ENCODE data around the gene DLG2. TPM values are rescaled to one million over a fixed set of nuclear protein-coding genes. Genes with fewer than 3 reads are reported as not detected.

Gene DLG2
- total RNA-seq, 1 experiment from 2014 or later: 12.1 TPM

GRCh38 chr11:84564180-84564866 is 1062.8 kb downstream of the DLG2 start:
- no peaks in the 10 kb centered on the region for H3K9me3 ChIP-seq (replicated peaks)
- no peaks in the 10 kb centered on the region for H3K4me1 ChIP-seq
- H3K27me3 ChIP-seq: no peaks in the 10 kb centered on the region
- DNase-seq: peak; percentile 25 to 70
- H3K4me3 ChIP-seq: no peak overlapping the region
- H3K36me3 ChIP-seq: no peaks in the 10 kb centered on the region
- no peak overlapping the region for H3K27ac ChIP-seq

DNA sequence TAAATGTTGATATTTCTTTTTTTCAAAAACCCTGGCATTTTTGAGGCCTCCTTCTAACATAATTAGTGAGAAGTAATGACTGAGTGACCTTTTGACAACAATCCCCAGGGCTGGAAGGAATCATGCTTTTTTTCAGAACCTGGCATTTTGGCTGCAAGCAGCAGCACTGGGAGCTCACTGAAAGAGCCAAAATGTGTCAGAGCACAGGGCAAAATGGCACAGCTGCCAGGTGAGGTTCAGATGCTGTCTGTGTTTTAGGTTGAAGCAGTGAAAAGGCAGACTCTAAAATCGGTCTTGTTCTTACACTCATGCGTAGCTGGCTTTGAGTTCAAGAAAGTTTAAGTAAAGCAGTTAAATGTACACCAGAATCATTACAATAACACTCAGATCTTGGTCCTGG is 1063.8 kb downstream of the DLG2 start:
- Histone ChIP-seq H3K27me3 (no peaks in the 10 kb centered on the region), H3K36me3 (no peaks in the 10 kb centered on the region), H3K9me3 (replicated peaks) (no peaks in the 10 kb centered on the region), H3K4me1 (no peaks in the 10 kb centered on the region), H3K4me3 (no peak overlapping the region), H3K27ac (no peak overlapping the region)
- no peak for DNase-seq

DNA sequence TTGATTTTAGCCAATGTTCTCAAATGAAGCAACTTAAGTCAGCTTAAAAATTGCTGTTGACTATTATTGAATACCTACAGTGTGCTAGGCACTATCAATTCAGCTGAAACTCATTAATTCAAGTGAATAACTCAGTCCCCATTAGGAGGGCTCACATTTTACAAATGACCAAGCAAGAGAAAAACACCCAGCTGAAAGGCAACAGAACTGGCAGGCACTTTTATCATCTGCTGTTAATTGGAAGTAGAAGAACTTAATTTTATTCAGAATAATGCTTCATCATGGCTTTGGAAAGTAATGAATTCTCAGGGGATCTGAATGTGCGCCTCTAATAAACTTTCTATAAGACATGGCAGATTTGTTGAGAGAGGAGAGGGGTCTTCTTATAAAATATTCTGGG is 1066.9 kb downstream of the DLG2 start:
- no peaks in the 10 kb centered on the region for H3K27me3 ChIP-seq
- no peaks in the 10 kb centered on the region for H3K4me1 ChIP-seq
- DNase-seq: no peak
- H3K36me3 ChIP-seq: no peaks in the 10 kb centered on the region
- no peak overlapping the region for H3K27ac ChIP-seq
- no peak overlapping the region for H3K4me3 ChIP-seq
- H3K9me3 ChIP-seq (replicated peaks): no peaks in the 10 kb centered on the region

- Histone ChIP-seq H3K27ac (no peak overlapping the region), H3K4me3 (no peak overlapping the region), H3K36me3 (no peaks in the 10 kb centered on the region), H3K4me1 (no peaks in the 10 kb centered on the region), H3K9me3 (replicated peaks) (no peaks in the 10 kb centered on the region), H3K27me3 (no peaks in the 10 kb centered on the region)
- peak; percentile 44 to 78 for DNase-seq
Observed at GRCh38 chr11:84558085-84558905, 1068.8 kb downstream of the DLG2 start.

DNA sequence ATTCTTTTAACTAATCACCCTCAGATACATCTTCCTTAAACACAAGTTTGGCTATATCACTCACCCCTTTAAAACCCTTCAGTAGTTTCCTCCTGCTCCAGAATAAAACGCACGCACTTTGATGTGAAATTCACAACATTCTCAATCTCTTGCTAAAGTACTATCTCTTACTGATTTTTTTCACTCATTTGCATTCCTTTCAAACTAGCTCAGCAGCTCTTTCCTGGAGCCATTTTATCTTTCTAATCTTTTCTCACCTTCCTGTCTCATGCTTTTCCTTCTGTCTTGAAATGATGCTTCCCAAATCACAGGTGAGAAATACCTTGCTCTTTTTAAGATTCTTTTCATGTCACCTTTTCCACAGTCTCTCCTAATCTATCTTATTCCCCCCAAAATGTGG is 1074.4 kb downstream of the DLG2 start:
- no peak for DNase-seq
- H3K4me3 ChIP-seq: no peak overlapping the region

DNA sequence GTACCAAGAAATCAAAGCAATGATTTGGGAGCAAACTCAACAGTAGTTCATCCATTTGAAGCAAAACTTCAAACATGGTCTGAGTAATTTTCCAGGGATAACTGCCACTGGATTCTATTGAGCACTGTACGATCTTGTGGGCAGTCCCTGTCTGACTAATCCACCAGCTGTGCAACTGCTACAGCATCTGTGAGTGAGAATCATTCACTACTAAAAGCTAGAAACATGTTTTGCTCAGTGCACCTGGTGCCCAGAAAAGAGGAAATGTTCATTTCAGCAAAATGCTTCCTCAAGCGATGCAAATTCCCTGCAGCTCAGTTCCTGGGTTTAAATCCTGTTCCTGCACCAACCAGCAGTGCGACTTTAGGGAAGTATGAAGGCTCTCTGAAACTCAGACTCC is 1077.9 kb downstream of the DLG2 start:
- Histone ChIP-seq H3K36me3 (no peaks in the 10 kb centered on the region), H3K4me3 (no peak overlapping the region), H3K9me3 (replicated peaks) (no peaks in the 10 kb centered on the region), H3K27me3 (no peaks in the 10 kb centered on the region), H3K27ac (no peak overlapping the region), H3K4me1 (peaks cover 14% of the 10 kb centered on the region)
- DNase-seq: peak; percentile 26 to 70

More for the DNA sequence above, 1074.4 kb downstream of the DLG2 start:
- peaks cover 14% of the 10 kb centered on the region for H3K4me1 ChIP-seq
- no peaks in the 10 kb centered on the region for H3K27me3 ChIP-seq
- no peaks in the 10 kb centered on the region for H3K36me3 ChIP-seq
- no peaks in the 10 kb centered on the region for H3K9me3 ChIP-seq (replicated peaks)
- H3K27ac ChIP-seq: no peak overlapping the region

GRCh38 chr11:84544566-84544965 is 1082.6 kb downstream of the DLG2 start:
- H3K36me3 ChIP-seq: no peaks in the 10 kb centered on the region
- peaks cover 14% of the 10 kb centered on the region for H3K4me1 ChIP-seq
- DNase-seq: no peak
- H3K4me3 ChIP-seq: no peak overlapping the region
- no peaks in the 10 kb centered on the region for H3K27me3 ChIP-seq
- no peak overlapping the region for H3K27ac ChIP-seq
- peaks cover 4% of the 10 kb centered on the region; the same call in 1 of the 2 replicates for H3K9me3 ChIP-seq (replicated peaks)

- Histone ChIP-seq H3K4me1 (peaks cover 4% of the 10 kb centered on the region; the same call in 1 of the 2 replicates), H3K36me3 (no peaks in the 10 kb centered on the region), H3K4me3 (no peak overlapping the region), H3K9me3 (replicated peaks) (peaks cover 4% of the 10 kb centered on the region; the same call in 1 of the 2 replicates), H3K27ac (no peak overlapping the region), H3K27me3 (no peaks in the 10 kb centered on the region)
- DNase-seq: peak; percentile 13 to 41
Observed at GRCh38 chr11:84543367-84544159, 1083.6 kb downstream of the DLG2 start.

DNA sequence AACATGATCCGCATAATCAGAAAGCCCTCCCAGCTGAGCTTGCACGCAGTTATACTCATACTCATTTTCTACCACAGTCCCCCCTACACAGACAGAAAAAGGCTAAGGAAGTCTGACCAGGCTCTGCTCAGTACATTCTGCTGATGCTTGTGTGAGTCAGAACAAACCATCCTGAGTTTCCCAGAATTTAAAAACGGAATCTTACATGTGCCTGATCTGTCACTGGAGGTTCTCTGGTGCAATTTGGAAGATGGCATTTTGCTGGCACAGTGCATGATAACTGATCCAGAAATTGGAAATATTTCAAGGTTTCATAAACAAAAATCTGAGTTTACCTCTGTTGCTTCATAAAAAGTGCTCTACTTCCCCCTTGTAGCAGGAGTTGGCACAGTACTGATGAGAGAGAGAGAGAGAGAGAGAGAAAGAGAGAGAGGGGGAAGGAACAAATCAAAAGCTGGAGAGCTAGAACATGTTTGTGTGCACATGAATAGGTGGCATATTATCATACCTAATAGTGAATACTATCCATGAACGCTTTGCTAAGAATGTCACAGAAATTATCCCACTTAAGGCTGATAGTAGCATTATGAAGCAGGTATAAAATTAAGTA is 1085.3 kb downstream of the DLG2 start:
- Histone ChIP-seq H3K4me1 (peaks cover 4% of the 10 kb centered on the region; the same call in 1 of the 2 replicates), H3K36me3 (no peaks in the 10 kb centered on the region), H3K27me3 (no peaks in the 10 kb centered on the region), H3K4me3 (no peak overlapping the region), H3K27ac (no peak overlapping the region), H3K9me3 (replicated peaks) (peaks cover 4% of the 10 kb centered on the region; the same call in 1 of the 2 replicates)
- no peak for DNase-seq

DNA sequence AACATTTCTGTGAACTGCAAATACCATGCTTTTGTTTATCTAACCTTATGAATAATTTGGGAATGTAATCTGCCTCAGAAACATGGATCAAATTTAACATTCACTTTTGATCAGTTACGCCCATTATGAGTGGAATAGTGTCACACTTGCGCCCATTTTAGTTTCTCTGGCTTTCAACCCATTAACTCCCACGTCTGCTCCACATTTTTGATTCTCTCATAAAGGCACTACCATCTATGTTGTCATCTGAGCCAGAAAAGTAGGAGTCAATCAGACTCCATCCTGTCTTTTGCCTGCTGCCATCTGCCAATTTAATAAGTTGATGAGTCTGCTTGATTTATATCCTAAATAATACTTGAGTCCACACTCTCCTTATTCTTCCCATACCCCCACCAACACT is 1090.7 kb downstream of the DLG2 start:
- DNase-seq: no peak
- no peak overlapping the region for H3K27ac ChIP-seq
- no peaks in the 10 kb centered on the region for H3K4me1 ChIP-seq
- H3K27me3 ChIP-seq: no peaks in the 10 kb centered on the region
- H3K4me3 ChIP-seq: no peak overlapping the region
- H3K9me3 ChIP-seq (replicated peaks): peaks cover 4% of the 10 kb centered on the region; the same call in 1 of the 2 replicates
- H3K36me3 ChIP-seq: no peaks in the 10 kb centered on the region

DNA sequence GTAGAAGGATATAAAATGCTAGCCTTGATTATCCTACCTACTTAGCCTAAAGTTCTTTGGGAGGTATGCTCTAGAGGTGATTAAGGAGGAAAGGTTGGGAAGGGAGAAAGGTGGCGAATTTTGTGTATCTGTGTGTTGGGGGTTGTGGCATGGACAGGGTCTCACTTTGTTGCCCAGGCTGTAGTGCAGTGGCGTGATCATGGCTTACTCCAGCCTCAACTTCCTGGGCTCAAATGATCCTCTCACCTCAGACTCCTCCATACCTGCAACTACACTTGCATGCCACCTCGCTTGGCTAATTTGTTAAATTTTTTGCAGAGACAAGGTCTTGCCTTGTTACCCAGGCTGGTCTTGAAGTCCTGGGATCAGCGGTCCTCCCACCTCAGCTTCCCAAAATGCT is 1094.8 kb downstream of the DLG2 start:
- DNase-seq: no peak
- H3K4me1 ChIP-seq: no peaks in the 10 kb centered on the region
- H3K9me3 ChIP-seq (replicated peaks): no peaks in the 10 kb centered on the region
- no peaks in the 10 kb centered on the region for H3K27me3 ChIP-seq
- no peak overlapping the region for H3K27ac ChIP-seq
- H3K36me3 ChIP-seq: no peaks in the 10 kb centered on the region
- H3K4me3 ChIP-seq: no peak overlapping the region

DNA sequence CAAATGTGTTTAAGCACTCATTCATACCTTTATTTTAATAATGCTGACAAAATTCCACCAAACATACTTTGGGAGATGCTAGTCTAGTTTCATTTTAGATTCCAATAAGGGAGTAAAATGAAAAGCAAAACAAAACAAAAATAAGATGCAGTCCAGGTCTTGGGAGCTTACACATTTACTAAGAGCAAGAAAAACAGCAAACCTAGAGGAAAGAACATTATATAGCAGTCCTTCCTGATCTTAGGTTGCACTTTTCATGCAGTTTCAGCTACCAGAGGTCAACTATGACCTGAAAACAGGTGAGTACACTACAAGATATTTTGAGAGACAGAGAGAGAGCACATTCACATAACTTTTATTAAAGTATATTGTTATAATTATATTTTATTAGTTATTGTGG is 1100.9 kb downstream of the DLG2 start:
- H3K27me3 ChIP-seq: no peaks in the 10 kb centered on the region
- H3K36me3 ChIP-seq: no peaks in the 10 kb centered on the region
- H3K27ac ChIP-seq: no peak overlapping the region
- no peak for DNase-seq
- H3K9me3 ChIP-seq (replicated peaks): no peaks in the 10 kb centered on the region
- 0 out of 2 replicates have a peak, but pooled peaks cover 3% of the 10 kb centered on the region for H3K4me1 ChIP-seq
- H3K4me3 ChIP-seq: no peak overlapping the region

- Histone ChIP-seq H3K36me3 (no peaks in the 10 kb centered on the region), H3K4me1 (0 out of 2 replicates have a peak, but pooled peaks cover 4% of the 10 kb centered on the region), H3K27me3 (no peaks in the 10 kb centered on the region), H3K9me3 (replicated peaks) (no peaks in the 10 kb centered on the region), H3K4me3 (no peak overlapping the region), H3K27ac (no peak overlapping the region)
- peak in 1 of 2 experiments; percentile 36 for DNase-seq
Observed at GRCh38 chr11:84524422-84525051, 1102.6 kb downstream of the DLG2 start.

DNA sequence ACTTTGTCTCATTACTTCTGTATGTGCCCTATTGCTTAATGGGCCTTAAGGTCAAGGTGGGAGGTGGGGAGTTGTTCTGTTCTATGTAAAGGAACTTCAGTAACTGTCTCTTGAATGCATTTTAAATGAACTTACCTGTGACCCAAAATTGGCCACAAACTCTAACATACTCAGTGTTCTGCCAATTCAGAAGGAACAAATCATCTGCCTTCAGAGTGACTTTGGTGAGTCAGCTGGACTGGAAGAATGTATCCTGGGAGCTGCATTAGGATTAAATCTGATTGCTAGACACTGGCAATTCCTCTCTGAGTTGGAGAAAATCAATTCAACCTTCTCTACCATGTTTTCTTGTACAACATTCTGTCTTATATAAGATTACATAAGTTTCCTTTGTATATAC is 1104.8 kb downstream of the DLG2 start:
- no peak for DNase-seq
- no peaks in the 10 kb centered on the region for H3K9me3 ChIP-seq (replicated peaks)
- H3K27ac ChIP-seq: no peak overlapping the region
- no peaks in the 10 kb centered on the region for H3K36me3 ChIP-seq
- H3K27me3 ChIP-seq: no peaks in the 10 kb centered on the region
- H3K4me3 ChIP-seq: no peak overlapping the region
- H3K4me1 ChIP-seq: 0 out of 2 replicates have a peak, but pooled peaks cover 4% of the 10 kb centered on the region

Measured in SJCRH30 (cell line).